ENCODE data around the gene CD207. TPM values are rescaled to one million over a fixed set of nuclear protein-coding genes. Genes with fewer than 3 reads are reported as not detected.
A peak's percentile ranks its signal among the peaks of the same experiment; 100 is the strongest.
"Not testable (repeated sequence)": the region's sequence is repeated elsewhere in the genome, so short reads cannot be mapped to it uniquely, and the experiment has no call there.

Gene CD207
- total RNA-seq, 1 experiment from 2014 or later = 0.10 TPM

DNA sequence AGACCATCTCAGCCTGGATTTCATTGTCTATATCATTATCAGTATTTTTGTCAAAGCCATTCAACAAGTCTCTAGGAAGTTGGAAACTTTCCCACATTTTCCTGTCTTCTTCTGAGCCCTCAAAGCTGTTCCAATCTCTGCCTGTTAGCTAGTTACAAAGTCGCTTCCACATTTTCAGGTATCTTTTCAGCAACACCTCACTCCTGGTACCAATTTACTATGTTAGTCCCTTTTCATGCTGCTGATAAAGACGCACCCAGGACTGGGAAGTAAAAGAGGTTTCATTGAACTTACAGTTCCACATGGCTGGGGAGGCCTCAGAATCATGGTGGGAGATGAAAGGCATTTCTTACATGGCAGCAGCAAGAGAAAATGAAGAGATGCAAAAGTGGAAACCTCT lies 35.9 kb downstream of the CD207 start:
- in situ Hi-C loops (cut with HindIII; ENCODE audit: low sequenced_read_pairs) = no loop called here

DNA sequence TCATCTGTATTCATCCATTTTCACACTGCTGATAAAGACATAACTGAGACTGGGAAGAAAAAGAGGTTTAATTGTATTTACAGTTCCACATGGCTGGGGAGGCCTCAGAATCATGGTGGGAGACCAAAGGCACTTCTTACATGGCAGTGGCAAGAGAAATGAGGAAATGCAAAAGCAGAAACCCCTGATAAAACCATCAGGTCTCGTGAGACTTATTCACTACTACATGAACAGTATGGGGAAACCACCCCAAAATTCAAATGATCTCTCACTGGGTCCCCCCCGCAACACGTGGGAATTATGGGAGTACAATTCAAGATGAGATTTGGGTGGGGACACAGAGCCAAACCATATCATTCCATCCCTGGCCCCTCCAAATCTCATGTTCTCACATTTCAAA lies 37.6 kb downstream of the CD207 start:
- in situ Hi-C loops (cut with HindIII; ENCODE audit: low sequenced_read_pairs); DNase-seq (ENCODE audit: low spot score): not testable (repeated sequence)

More for the DNA sequence above, 35.9 kb downstream of the CD207 start:
- no peak for DNase-seq (ENCODE audit: low spot score)

DNA sequence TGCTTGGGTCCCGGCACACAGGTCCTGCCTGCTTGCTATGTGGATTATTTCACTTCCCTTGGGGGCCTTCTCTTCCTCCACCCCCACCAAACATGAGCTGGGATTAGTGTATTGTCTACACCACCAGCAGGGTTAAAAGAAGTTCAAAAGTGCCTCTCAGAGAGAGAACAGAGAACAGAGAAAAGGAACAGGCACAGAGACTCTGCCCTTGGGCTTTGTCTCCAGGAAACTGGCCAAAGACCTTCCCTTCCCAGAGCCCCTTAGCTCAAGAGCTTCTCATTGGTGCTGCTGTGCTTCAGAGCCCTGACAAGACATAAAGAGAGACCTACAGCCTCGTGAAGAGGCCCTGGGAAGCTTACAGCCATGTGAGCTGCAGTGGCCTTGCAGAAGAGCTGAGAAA lies 38.1 kb downstream of the CD207 start:
- DNase-seq (ENCODE audit: low spot score) = no peak
- in situ Hi-C loops (cut with HindIII; ENCODE audit: low sequenced_read_pairs) = no loop called here

- no peak for DNase-seq (ENCODE audit: low spot score)
- in situ Hi-C loops (cut with HindIII; ENCODE audit: low sequenced_read_pairs) = no loop called here
Measured at GRCh38 chr2:70796262-70796661, 39.4 kb downstream of the CD207 start.

DNA sequence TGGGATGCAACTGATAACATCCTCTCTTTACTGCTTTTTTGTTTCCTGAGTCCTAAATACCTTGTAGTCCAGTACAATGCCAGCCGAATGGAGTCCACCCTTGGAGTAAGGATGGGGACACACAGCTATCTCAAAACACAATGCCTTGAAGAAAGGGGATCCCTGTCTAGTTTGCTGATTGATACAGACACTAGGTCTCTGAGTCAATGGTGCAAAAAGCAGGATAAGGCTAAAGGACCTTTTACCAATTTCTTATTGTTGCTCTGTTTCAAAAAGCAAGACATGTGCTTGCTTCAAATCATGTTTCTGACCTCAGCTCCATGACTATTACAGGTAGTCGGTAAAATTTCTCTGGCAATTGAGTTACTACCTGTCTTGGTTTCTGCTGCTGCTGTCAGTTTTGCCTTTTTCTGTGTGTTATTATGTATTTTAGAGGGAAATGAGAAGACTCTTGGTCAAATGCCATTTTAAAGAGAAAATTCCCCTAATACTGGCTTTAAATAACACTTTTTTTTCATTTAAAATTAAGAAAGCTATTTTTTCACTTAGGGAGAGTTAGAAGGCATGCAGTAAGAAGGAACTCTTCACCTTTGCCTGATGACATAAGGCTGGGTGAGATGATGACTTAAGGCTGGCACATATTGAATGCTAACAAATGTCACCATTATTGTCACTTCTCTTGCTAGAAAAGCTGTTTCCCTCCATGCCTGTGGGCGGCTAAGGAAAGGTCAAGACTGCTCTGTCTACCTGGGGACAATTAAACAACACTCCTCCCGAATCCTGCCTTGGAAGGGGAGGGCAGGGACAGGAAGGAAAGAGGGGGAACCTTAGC lies 40.2 kb downstream of the CD207 start:
- DNase-seq (ENCODE audit: low spot score) = no peak
- in situ Hi-C loops (cut with HindIII; ENCODE audit: low sequenced_read_pairs) = no loop called here

DNA sequence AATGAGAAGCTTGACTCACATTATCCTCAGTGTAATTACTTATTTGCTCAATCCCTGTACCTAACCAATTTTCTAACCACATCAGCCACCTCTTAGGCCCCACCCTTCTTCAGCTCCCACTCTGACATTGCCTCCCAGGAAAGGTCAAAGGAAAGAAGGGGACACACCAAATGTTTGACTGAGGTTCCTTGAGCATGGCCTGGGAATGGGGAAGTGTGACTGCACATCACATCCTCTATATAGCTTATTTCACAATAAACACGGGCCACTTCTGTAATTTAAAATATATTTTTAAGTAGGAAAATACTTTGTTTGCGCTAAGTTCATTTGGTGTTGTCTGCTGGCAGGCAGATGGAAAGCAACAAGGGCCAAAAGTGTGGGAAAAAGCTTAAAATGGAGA lies 42.2 kb downstream of the CD207 start:
- DNase-seq (ENCODE audit: low spot score) = no peak
- in situ Hi-C loops (cut with HindIII; ENCODE audit: low sequenced_read_pairs) = no loop called here

GRCh38 chr2:70790136-70790828 lies 45.3 kb downstream of the CD207 start, which contains the start of gene FIGLA:
TSS of gene FIGLA (minus strand) at chr2:70790643. CDS start at chr2:70790638, 5 bp downstream.
- in situ Hi-C loops (cut with HindIII; ENCODE audit: low sequenced_read_pairs) = no loop called here
- no peak for DNase-seq (ENCODE audit: low spot score)

DNA sequence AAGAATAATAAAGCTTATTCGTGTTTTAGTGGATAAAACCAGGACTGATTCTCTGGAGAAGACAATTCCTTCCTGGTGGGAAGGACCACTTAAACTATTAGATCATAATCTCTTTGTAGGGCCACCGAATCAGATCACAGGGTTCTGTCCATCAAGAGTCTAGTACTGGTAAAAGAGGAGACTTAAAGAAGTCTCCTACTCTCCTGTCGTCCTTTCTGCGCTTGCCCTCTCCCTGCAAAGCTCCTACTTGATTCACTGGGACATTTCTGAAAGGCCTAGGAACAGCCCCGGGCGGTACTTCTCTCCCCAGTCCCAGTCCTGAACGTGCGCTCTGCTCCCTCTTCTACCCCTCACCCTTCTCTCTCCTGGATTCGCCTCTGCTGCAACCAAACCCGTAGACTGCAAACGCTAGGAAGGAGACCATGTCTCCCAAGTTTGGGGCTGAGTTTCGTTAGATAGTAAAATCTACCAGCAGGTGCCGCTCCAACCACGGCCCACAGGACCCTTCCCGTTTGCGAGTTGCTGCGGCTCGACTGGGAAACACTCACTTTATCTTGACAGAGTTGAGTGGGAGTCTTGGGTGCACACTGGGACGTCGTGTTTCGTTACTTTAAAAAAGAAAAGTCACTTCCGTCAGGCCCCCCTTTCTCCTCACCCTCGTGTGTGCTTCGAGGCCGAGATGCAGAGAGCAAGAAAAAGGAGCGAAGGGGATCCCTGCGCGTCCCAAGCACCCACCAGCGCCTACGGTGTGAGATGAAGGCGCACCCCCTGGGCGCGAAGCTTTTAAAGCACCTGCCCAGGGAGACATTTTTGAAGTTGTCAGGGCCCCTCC lies 46.1 kb downstream of the CD207 start:
- DNase-seq (ENCODE audit: low spot score) = peak; percentile 70
- in situ Hi-C loops (cut with HindIII; ENCODE audit: low sequenced_read_pairs) = no loop called here

GRCh38 chr2:70785137-70785911 lies 50.3 kb downstream of the CD207 start:
- DNase-seq (ENCODE audit: low spot score) = peak; percentile 79
- in situ Hi-C loops (cut with HindIII; ENCODE audit: low sequenced_read_pairs) = no loop called here

DNA sequence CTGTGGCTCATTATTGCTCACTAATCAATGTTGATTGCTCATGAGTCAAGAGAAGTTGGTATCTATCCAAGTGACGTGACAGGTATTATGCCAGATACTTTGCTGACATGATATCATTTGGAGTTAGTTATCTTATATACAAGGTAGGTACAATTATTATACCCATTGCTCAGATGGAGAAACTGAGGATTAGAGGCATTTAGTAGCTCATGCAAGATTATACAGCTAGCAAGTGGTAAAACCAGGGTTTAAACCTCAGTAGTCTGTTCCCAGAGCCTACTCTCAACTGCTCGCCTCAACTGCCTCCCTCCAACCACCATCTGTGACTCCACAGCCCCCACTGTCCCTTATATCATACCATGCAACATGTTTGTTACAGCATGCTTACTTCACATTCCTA lies 51.3 kb downstream of the CD207 start:
- in situ Hi-C loops (cut with HindIII; ENCODE audit: low sequenced_read_pairs) = no loop called here
- DNase-seq (ENCODE audit: low spot score) = no peak

Other genes with a start within 250 kb of the CD207 start
- 0.61 TPM in 1 of 2 replicates, not detected in the other for gene ADD2, start 67.6 kb downstream of the CD207 start, total RNA-seq (2014; rRNA removed; shearing (Covaris generic))
- not detected in 2 replicates for gene FIGLA, start 45.2 kb downstream of the CD207 start, total RNA-seq (2014; rRNA removed; shearing (Covaris generic))
- gene CLEC4F, start 15.2 kb downstream of the CD207 start, total RNA-seq (2014; rRNA removed; shearing (Covaris generic)) = 0.17 and 0.18 TPM in 2 replicates
- 6.1 and 8.1 TPM in 2 replicates for gene VAX2, start 64.8 kb upstream of the CD207 start, total RNA-seq (2014; rRNA removed; shearing (Covaris generic))
- gene ATP6V1B1, start 100.1 kb upstream of the CD207 start, total RNA-seq (2014; rRNA removed; shearing (Covaris generic)) = 1.1 TPM in 1 of 2 replicates, not detected in the other
- 0.54 TPM in 1 of 2 replicates, not detected in the other for gene ANKRD53, start 142.8 kb upstream of the CD207 start, total RNA-seq (2014; rRNA removed; shearing (Covaris generic))
- 26.5 and 33.4 TPM in 2 replicates for gene TEX261, start 159.1 kb upstream of the CD207 start, total RNA-seq (2014; rRNA removed; shearing (Covaris generic))
- gene NAGK, start 232.8 kb upstream of the CD207 start, total RNA-seq (2014; rRNA removed; shearing (Covaris generic)) = 35.0 and 43.6 TPM in 2 replicates

All from G401 (cell line).